Stomach (tissue), 9 donors: Measurements from ENCODE around the gene RBM25. TPM values are rescaled to one million over a fixed set of nuclear protein-coding genes. Genes with fewer than 3 reads are reported as not detected.
"Not testable (repeated sequence)": the region's sequence is repeated elsewhere in the genome, so short reads cannot be mapped to it uniquely, and the experiment has no call there.

Source experiments
- DNase-seq, 2 donors: peaks; one replicate each; pipeline versions ENCODE4 v3.0.0 to v3.0.0-alpha.2; 2013 to 2019
- H3K27ac ChIP-seq, 5 donors: fragments of 200-600 bp in 4 of 5; sonication (generic) in 4 of 5; one replicate each; pipeline ENCODE4 v1.5.1; 2013 to 2019; ENCODE audit warnings: mild to moderate bottlenecking in 1 of 5, moderate library complexity in 1 of 5
- H3K27me3 ChIP-seq, 3 donors: fragments of 200-600 bp; sonication (generic); one replicate each; pipeline ENCODE4 v1.5.1; 2017 to 2019; ENCODE audit warnings: mixed run types in 1 of 3
- H3K36me3 ChIP-seq, 4 donors: fragments of 200-600 bp; sonication (generic); 1 replicate in 3 of 4; 2 replicates in 1 of 4; pipeline ENCODE4 v1.5.1; 2016 to 2019
- H3K4me1 ChIP-seq, 4 donors: fragments of 200-600 bp; sonication (generic); one replicate each; pipeline ENCODE4 v1.5.1; 2016 to 2019
- H3K4me3 ChIP-seq, 4 donors: fragments of 200-600 bp; sonication (generic) in 3 of 4; one replicate each; pipeline ENCODE4 v1.5.1; 2016 to 2019; ENCODE audit warnings: mild to moderate bottlenecking in 1 of 4
- H3K9me3 ChIP-seq, 4 donors: fragments of 200-600 bp; sonication (generic); one replicate each; pipeline ENCODE4 v1.5.1; 2016 to 2019
- CTCF ChIP-seq, 7 experiments: fragments of 450-650 bp in 4 of 7; fragments of 200-600 bp in 3 of 7; sonication (generic) in 3 of 7; IDR thresholded peaks; one replicate each; pipeline ENCODE4 v1.5.1; 2016 to 2019; ENCODE audit warnings: antibody characterized with exemption in 7 of 7, control low read depth in 2 of 7, mild to moderate bottlenecking in 1 of 7
- EP300 ChIP-seq: sonication (generic); formaldehyde crosslinking; IDR thresholded peaks from one replicate; pipeline ENCODE4 v1.6.1; 2017; ENCODE audit warnings: antibody characterized with exemption
- POLR2A ChIP-seq, 4 donors: fragments of 450-650 bp; IDR thresholded peaks; one replicate each; pipeline ENCODE4 v1.6.1; 2016; ENCODE audit warnings: antibody characterized with exemption in 4 of 4, control low read depth in 2 of 4, mild to moderate bottlenecking in 1 of 4, moderate library complexity in 1 of 4
- POLR2AphosphoS5 ChIP-seq, 3 donors: sonication (generic); formaldehyde crosslinking; IDR thresholded peaks; one replicate each; pipeline ENCODE4 v1.6.1; 2016; ENCODE audit warnings: antibody characterized with exemption in 3 of 3
- WGBS, 5 donors: extraction: QIAGEN DNeasy Blood & Tissue Kit in 3 of 5; methylation state at CpG; one replicate each; pipeline versions ENCODE4 v1.1.5 to v1.1.7; 2013 to 2018; 5-methylcytosine and 5-hydroxymethylcytosine counted together
- intact Hi-C: fragments of 100-400 bp; cut with DNase I; formaldehyde crosslinking; loops from one replicate; pipeline ENCODE4 v1.15.1; 2023; ENCODE audit warnings: low total_unique reads
- polyA plus RNA-seq, 3 donors: library from polyadenylated mRNA; stranded (reverse); fragments of 200-250 nt; gene quantifications; one replicate each; pipeline ENCODE4 v1.2.3, GENCODE V29; 2013
- total RNA-seq, 5 donors: library from RNA; depleted of rRNA; stranded (reverse); fragments of >200 nt; gene quantifications; one replicate each; pipeline versions ENCODE4 v1.1.0 to v1.2.3, GENCODE V29; 2014 to 2016
- donor health status: healthy with polysubstance abuse.
- donor health status: Bipolar disorder and iron deficiency.
- donor health status: healthy.

RBM25 gene
- total and polyA plus RNA-seq, 8 donors: 15.5 to 149 (median 109) TPM

- H3K27ac ChIP-seq: no peak overlapping the region
- DNase-seq: no peak
- intact Hi-C loops: no loop called here
- TF ChIP-seq CTCF (IDR thresholded peaks at IDR 0.05) (no peak), POLR2AphosphoS5 (IDR thresholded peaks at IDR 0.05) (no peak), POLR2A (IDR thresholded peaks at IDR 0.05) (no peak), EP300 (no peak)
- H3K27me3 ChIP-seq: no peaks in the 10 kb centered on the region
- H3K4me1 ChIP-seq: no peaks in the 10 kb centered on the region
- H3K36me3 ChIP-seq: peaks cover 23 to 95% (median 87%) of the 10 kb centered on the region in 4 donors
- whole genome bisulfite sequencing, 5 donors: 90 to 98% (median 95%) methylated on average over 11 of the region's 11 CpGs
- H3K4me3 ChIP-seq: no peak overlapping the region
- no peaks in the 10 kb centered on the region for H3K9me3 ChIP-seq
These were observed 103.9 kb downstream of the RBM25 start for GRCh38 chr14:73162251-73162650.

GRCh38 chr14:73166399-73166798 lies 108.1 kb downstream of the RBM25 start:
- no peak overlapping the region for H3K4me3 ChIP-seq
- no peak overlapping the region for H3K27ac ChIP-seq
- no peaks in the 10 kb centered on the region for H3K27me3 ChIP-seq
- 83 to 92% (median 89%) methylated on average over 1 of the region's 1 CpG for WGBS, 5 donors
- intact Hi-C loops: no loop called here
- H3K36me3 ChIP-seq: peaks cover 33 to 96% (median 90%) of the 10 kb centered on the region in 4 donors
- H3K9me3 ChIP-seq: no peaks in the 10 kb centered on the region
- TF ChIP-seq EP300: no peak
- TF ChIP-seq POLR2AphosphoS5 (IDR thresholded peaks at IDR 0.05): no peak
- TF ChIP-seq POLR2A (IDR thresholded peaks at IDR 0.05): no peak
- no peak for DNase-seq
- H3K4me1 ChIP-seq: peaks cover 0 to 8% (median 4%) of the 10 kb centered on the region in 4 donors

DNA sequence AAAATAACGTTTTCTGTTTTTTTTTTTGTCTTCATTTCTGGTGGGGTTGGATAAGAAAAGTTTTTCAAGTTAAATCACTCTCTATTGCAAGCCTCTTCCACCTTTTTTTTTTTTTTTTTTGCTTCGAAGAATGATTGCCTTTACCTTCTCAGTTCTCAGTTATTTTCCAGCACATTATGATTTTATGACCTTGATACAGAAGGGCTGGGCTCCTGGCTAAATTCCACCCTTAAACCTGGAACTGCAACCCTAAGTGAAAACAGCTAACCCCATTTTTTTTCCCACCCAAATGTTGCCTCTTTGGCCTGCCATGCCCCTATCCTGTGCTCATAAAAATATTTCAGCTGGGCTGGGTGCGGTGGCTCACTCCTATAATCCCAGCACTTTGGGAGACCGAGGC lies 109.4 kb downstream of the RBM25 start:
- peaks cover 0 to 8% (median 4%) of the 10 kb centered on the region in 4 donors for H3K4me1 ChIP-seq
- H3K4me3 ChIP-seq: no peak overlapping the region
- no peaks in the 10 kb centered on the region for H3K9me3 ChIP-seq
- no peak for DNase-seq
- H3K36me3 ChIP-seq: peaks cover 44 to 98% (median 92%) of the 10 kb centered on the region in 4 donors
- 77 to 88% (median 84%) methylated on average over 3 to 4 of the region's 4 CpGs for WGBS, 5 donors
- no peaks in the 10 kb centered on the region for H3K27me3 ChIP-seq
- intact Hi-C loops: no loop called here
- TF ChIP-seq POLR2A (IDR thresholded peaks at IDR 0.05): no peak
- TF ChIP-seq CTCF (IDR thresholded peaks at IDR 0.05): no peak
- no peak for TF ChIP-seq EP300
- no peak for TF ChIP-seq POLR2AphosphoS5 (IDR thresholded peaks at IDR 0.05)
- H3K27ac ChIP-seq: no peak overlapping the region

GRCh38 chr14:73168274-73168673 lies 109.9 kb downstream of the RBM25 start:
- DNase-seq: no peak
- TF ChIP-seq POLR2AphosphoS5 (IDR thresholded peaks at IDR 0.05) (no peak), CTCF (IDR thresholded peaks at IDR 0.05) (no peak), EP300 (no peak)
- intact Hi-C loops: no loop called here
- peaks cover 0 to 8% (median 4%) of the 10 kb centered on the region in 4 donors for H3K4me1 ChIP-seq
- H3K4me3 ChIP-seq: no peak overlapping the region
- H3K27me3 ChIP-seq: no peaks in the 10 kb centered on the region
- H3K9me3 ChIP-seq: no peaks in the 10 kb centered on the region
- H3K36me3 ChIP-seq: peaks cover 39 to 100% (median 93%) of the 10 kb centered on the region in 4 donors
- H3K27ac ChIP-seq: no peak overlapping the region
- 87 to 94% (median 89%) methylated on average over 9 of the region's 9 CpGs for WGBS, 5 donors

DNA sequence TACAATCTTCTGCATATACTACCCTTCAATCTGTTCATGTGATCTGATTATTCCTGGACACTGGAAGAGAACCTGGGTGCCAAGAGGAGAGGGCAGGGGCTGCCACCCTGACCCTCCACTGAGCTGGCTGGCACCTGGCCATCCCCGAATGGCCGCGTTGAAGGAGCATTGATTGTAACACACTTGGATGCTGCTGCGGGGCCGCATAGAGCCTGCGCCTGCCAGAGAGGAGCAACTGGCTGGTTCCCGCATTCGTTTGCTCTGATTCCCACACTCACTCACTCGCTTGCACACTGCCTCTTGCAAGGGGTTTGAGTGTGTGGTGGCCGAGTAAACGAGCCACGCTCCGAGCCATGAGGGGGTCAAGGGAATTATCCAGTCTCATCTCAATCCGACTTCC lies 110.4 kb downstream of the RBM25 start:
- H3K9me3 ChIP-seq: no peaks in the 10 kb centered on the region
- H3K36me3 ChIP-seq: peaks cover 39 to 100% (median 93%) of the 10 kb centered on the region in 4 donors
- TF ChIP-seq POLR2A (IDR thresholded peaks at IDR 0.05) (no peak), EP300 (no peak), POLR2AphosphoS5 (IDR thresholded peaks at IDR 0.05) (no peak), CTCF (IDR thresholded peaks at IDR 0.05) (no peak)
- peaks cover 0 to 8% (median 4%) of the 10 kb centered on the region in 4 donors for H3K4me1 ChIP-seq
- intact Hi-C loops: no loop called here
- 88 to 96% (median 91%) methylated on average over 14 of the region's 14 CpGs for WGBS, 5 donors
- no peak overlapping the region for H3K4me3 ChIP-seq
- H3K27me3 ChIP-seq: no peaks in the 10 kb centered on the region
- no peak overlapping the region for H3K27ac ChIP-seq
- DNase-seq: no peak

DNA sequence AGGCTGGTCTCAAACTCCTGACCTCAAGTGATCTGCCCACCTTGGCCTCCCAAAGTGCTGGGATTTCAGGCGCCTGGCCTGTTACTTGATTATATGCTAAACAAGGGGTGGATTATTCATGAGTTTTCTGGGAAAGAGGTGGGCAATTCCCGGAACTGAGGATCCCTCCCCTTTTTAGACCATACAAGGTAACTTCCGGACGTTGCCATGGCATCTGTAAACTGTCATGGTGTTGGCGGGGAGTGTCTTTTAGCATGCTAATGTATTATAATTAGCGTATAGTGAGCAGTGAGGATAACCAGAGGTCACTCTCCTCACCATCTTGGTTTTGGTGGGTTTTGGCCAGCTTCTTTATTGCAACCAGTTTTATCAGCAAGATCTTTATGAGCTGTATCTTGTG lies 111.5 kb downstream of the RBM25 start:
- intact Hi-C loops: loop anchor here (10.0 kb wide), 1 partner anchor 305 kb away; no protein-coding TSS in a partner anchor
- not testable (repeated sequence) for DNase-seq
- H3K36me3 ChIP-seq: peaks cover 45 to 100% (median 96%) of the 10 kb centered on the region in 4 donors

More for the DNA sequence above, 111.5 kb downstream of the RBM25 start:
- not testable (repeated sequence) for H3K27ac ChIP-seq, H3K9me3 ChIP-seq, H3K4me3 ChIP-seq, H3K27me3 ChIP-seq, H3K4me1 ChIP-seq
- WGBS, 5 donors: 86 to 94% (median 91%) methylated on average over 6 of the region's 6 CpGs
